ENCODE measurements around the gene ELMO3.

ELMO3 gene

DNA sequence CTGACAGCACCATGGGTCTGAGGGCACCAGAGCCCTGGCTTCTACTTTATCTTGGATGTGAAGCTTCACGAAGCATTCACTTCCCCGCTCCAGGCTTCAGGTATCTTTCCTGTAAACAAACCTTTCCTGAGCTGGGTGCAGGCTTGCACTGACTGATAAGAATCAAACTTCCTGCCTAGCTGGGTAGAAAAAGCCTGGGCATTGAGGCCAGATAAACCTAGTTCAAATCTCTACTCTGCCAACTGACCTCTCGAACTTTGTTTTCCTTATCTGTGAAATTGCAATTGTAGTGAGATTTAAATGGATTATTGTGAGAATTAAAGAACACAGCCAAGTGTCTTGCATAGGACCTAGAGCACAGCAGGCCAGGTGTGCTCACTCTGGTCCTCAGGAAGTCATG lies 25.1 kb downstream of the ELMO3 start:
- no peak for DNase-seq (ENCODE audit: low read depth in 2 of 2)

DNA sequence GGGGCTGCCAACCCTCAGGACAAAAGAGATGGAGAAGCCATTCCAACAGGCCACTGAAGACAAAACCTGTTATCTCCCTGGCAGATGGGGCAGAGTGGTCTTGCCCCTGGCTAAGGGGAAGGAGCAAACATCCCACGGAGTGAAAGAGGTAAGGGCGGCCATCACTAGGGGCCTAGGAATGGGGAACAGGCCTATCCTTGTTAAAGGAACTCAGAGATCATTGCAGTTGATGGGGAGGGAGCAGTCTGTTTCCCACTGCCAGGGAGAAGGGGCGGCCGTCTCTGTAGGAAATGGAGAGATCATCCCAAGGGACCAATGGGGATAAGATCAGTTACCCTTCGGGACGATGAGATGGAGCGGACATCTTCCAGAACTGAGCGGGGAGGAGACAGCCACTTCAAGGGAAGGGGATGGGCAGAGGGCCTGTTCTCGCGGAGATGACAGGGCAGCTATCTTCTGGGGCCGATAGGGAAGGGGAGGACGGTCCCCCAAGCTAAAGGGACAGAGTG lies 27.4 kb downstream of the ELMO3 start:
- no peak for DNase-seq (ENCODE audit: low read depth in 2 of 2)

DNA sequence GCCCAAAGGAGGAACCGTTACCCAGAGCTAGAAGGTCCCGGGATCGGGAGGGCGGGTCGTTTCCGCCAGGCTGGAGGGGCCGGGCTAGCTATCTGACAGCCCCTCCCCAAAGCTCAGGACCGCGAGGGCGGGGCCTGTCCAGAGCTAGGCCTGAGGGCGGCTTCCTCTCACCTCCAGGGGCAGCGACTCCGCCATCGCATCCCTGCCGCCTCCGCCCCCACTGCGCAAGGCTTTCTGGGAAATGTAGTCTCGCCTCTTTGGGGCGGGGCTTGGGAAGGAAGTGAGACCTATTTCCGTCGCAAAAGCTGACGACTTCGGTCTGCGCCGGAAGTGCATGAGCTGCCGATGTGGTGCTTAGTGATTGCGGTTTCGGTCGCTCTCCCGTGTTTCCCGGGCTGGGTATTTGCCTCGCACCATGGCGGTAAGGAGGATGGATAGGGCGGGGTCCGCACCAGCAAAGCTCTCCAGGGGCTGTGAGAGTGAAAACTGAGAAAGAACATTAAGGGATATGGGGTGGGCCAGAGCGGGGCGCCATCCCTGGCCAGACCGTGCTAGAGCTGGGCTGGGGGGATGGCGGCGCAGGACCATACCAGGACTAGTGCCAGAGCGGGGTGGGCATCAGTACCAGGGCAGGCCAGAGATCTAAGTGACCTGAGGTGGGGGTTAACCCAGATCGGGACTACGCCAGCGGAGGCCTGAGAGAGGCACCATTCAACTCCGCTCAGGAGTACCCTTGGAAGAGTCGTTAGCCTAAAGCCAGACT lies 28.1 kb downstream of the ELMO3 start, which contains the start of gene TMEM208:
TMEM208 (plus strand) TSS at position 327 of the 763 bp plus-strand sequence; CDS start at position 416, 89 bp downstream.
- peak; percentile 97 to 99 for DNase-seq (ENCODE audit: low read depth in 2 of 2)

DNA sequence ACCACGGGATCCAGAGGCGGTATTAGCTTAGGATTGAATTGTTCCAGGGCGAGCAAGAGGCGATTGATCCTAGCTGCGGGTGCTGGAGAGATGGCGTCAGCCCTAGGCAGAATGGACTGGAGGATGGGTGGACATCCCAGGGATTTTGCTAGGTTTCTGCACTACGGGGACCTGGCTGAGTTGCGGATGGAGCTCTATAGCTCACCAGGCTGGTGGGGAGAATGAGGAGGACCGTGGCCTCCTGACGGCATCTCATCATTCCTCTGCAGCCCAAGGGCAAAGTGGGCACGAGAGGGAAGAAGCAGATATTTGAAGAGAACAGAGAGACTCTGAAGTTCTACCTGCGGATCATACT lies 28.6 kb downstream of the ELMO3 start:
- no peak for DNase-seq (ENCODE audit: low read depth in 2 of 2)

DNA sequence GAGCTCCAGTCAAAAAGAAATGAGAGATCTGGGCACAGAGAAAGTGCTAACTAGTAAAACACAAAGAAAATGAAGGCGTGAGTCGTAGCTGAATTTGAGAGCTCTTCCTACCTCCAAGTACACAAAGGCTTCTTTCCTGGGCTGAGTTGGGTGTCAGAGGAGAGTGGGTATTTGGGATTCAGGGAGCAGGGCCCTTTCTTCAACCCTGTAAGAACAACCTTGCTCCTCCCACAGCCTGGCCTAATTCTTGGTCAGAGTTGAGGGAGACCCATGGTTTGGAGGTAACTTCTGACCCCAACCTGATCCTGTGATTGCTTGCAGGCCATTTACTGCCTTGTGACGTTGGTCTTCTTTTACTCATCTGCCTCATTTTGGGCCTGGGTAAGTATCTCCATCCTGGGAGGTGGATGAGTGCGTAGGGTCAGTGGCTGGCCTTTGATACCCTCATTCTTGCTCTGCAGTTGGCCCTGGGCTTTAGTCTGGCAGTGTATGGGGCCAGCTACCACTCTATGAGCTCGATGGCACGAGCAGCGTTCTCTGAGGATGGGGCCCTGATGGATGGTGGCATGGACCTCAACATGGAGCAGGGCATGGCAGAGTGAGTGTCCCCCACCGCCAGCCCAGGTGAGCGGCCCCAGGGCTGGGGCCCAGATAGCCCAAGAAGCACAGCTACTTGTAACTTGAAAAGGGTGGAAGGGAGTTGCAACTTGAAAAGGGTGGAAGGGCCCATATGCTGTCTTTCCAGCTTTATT lies 29.3 kb downstream of the ELMO3 start:
- DNase-seq (ENCODE audit: low read depth in 2 of 2): no peak

DNA sequence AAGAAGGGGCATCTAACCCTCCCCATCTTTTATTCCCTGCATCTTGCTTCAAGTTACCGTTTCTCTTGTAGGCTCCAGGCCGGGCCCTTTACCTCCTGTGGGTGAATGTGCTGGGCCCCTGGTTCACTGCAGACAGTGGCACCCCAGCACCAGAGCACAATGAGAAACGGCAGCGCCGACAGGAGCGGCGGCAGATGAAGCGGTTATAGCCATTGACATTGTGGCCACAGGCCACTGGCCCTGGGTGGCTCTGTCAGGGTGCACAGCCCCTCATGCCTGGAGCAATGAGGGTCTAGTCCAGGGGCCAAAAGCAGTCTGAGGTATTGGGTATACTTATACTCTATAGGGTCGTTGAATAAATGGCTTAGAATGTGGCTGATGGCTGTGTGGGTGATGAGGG lies 30.0 kb downstream of the ELMO3 start:
- DNase-seq (ENCODE audit: low read depth in 2 of 2): no peak

DNA sequence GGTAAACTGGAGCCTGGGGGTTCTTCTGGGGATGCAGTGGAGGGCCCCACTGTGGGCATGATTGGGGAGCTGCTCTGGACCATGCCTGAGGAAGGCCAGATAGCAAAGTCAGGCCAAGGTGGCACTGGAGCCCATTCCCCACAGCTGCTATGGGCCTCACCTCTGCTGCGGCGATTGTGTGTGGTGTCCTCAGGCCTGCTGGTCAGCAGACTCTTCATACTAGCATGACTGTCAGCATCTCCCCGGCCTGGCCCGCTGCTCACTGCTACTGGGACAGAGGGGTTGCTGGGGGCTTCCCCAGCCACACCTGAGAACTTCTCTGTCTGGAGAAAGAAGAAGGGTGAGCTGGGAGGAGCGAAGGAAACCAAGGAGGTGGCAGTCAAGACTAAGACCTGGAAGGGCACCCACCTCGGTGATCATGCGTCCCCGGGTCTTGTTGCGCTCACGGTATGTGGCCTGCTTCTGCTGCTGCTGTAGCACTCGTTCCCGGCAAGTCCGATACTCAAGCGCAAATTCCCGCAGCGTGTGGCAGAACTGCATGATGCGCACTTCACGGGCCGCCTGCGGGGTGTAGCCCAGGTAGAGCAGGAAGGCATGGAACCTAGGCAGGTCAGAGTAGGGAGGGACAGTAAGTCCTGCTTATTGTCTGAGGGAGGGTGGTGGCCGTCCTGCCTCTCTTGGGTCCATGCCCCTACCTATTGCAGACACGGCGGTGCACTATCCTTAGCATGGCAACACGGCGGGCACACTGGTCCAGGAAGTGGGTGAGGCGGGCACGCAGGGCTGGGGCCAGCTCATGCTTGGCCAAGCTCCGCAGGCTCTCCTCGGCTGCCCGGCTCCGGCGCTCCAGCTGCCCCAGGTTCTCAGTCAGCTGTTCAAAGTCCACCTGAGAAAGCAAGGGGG lies 31.2 kb downstream of the ELMO3 start:
- DNase-seq (ENCODE audit: low read depth in 2 of 2): no peak

DNA sequence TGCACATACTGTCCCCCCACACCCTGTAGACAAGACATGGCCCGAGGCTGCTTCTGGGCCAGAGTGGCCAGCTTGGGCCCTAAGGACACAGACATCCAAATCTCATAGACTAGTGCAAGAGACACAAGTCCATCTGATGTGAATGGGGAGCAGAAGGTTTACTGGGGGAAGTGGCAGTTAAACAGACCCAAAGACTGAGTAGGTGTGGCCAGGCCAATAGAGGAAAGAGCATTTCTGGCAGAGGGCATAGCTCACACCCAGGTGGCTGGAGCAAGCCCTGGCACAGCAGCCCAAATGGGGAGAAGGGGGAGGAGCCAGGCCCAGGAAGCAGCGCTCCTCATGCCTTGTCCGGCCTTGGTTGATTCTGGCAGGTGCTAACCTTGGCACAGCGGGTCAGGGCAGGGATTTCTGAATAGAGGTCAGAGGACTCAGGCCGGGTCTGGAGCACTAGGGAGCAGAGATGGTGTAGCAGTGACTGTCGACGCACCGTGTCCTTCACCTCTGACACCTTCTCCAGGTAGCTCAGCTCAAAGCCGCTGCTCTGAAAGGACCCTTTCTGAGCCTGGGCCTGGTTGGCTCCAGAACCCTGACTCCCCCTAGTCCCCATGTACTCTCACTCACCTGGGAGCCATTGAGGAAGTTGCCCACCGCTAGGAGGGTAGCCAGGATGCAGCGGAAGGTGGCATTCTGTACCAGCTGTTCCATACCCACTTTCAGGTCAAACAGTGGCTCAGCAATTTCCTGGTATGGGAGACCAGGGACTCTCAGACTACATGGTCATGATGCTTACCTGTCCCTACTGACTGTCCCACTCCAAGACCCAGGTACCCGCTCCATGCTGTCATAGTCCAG lies 32.1 kb downstream of the ELMO3 start:
- DNase-seq (ENCODE audit: low read depth in 2 of 2): no peak

DNA sequence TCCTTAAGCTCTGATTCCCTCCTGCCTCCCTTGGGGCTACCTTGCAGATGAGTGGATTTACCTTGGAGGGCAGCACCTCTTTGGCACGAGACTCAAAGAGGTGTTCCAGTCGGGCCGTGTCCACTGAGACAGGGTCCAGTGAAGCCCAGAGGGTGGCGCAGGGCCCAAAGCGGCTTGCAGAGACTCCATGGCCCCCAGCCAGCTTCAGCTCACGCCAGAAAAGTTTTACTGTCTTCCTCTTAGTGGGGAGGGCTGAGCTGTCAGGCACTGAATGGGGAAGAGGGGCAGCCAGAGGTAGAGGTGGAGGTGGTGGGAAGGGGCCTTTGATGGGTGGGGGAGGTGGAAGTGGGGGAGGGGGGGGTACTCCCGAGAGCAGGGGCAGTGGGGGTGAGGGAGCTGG lies 34.7 kb downstream of the ELMO3 start:
- no peak for DNase-seq (ENCODE audit: low read depth in 2 of 2)

DNA sequence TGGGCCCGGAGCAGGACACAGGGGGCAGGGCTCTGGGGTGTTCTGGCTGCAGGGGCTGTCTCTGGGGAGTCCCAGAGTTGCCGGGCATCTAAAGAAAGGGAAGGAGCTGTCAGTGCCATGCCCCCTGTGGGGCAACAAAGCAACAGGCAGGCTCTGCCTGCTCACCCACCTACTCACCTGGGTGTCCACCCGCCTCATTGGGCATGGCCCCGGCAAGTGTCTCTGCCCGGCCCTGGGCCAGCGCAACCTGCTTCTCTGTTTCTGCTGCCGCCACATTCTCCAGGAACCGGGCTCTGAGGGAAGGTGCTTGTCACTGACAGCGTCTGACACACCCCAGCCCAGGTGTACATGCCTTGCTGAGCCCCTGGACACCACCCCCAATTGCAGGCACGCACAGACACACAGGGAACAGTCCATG lies 35.3 kb downstream of the ELMO3 start:
- no peak for DNase-seq (ENCODE audit: low read depth in 2 of 2)

DNA sequence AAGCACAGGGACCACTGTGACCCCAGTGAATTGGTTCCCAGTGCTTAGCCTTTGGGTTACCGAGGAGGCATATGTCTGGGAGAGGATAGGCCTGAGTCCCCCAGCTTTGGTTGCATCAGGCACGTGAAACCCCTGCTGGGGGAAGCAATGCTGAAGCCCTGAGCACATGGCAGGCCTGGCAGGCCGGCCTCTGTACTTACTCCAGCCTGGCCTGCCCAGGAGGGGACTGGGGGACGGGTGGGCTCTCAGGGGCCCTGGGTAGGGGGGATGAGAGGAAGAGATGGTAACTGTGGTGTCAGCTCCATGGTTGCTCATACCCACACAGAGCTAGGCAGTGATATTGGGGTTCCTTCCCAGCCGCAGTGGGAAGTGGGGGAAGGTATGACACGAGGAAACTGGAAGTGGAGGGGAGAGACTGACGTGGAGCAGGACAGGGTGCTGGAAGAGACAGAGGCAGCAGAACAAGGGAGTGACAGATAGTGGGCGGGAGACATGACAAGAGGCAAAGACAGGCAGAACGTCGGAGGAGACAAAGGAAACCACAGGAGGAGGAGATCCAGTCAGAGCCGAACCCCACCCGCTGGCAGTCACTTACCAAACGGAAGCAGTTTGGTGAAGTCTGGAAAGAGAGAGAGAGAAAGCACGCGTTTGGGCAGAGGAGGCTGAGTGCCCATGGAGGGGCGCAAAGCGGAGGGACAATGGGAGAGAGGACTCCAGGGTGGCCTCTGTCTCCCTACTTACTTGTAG lies 37.1 kb downstream of the ELMO3 start:
- peak in 1 of 2 donors; percentile 19 for DNase-seq (ENCODE audit: low read depth in 2 of 2)

DNA sequence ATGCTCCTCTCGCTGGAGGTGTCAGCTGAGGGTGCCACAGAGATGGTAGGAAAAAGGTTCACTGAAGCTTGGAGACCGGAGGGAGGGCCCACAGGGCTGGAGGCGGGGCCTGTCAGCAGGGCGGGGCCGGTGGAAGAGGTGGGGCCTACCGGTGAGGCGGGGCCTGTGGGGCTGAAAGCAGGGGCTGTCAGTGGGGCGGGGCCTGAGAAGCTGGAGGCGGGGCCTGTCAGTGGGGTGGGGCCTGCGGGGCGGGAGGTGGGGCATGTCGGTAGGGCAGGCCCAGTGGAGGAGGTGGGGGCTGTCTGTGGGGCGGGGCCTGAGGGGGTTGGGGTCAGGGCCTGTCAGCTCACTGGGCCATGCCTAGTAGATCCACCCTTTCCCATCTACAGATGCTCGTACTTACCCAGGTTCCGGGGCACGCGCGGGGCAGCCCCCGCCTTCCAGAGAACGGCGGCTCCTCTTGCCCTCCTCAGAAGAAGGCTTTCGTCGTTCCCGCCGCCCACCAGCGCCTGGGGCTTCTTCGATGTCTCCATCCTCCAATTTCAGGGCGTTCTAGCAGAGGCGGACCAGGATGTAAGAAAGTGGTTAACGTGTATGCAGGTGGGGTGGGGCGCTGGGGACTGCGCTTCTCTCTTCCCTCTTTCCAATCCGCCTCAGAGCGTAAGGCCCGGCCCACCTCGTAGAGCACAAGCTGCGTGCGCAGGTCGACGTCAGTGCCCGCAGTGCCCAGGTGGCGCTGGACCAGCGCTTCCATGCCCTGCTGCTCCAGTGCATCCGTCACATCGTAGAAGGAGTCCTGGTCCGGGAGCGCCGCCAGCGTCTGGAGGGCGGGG lies 37.8 kb downstream of the ELMO3 start:
- DNase-seq (ENCODE audit: low read depth in 2 of 2): peak; percentile 84 to 86

DNA sequence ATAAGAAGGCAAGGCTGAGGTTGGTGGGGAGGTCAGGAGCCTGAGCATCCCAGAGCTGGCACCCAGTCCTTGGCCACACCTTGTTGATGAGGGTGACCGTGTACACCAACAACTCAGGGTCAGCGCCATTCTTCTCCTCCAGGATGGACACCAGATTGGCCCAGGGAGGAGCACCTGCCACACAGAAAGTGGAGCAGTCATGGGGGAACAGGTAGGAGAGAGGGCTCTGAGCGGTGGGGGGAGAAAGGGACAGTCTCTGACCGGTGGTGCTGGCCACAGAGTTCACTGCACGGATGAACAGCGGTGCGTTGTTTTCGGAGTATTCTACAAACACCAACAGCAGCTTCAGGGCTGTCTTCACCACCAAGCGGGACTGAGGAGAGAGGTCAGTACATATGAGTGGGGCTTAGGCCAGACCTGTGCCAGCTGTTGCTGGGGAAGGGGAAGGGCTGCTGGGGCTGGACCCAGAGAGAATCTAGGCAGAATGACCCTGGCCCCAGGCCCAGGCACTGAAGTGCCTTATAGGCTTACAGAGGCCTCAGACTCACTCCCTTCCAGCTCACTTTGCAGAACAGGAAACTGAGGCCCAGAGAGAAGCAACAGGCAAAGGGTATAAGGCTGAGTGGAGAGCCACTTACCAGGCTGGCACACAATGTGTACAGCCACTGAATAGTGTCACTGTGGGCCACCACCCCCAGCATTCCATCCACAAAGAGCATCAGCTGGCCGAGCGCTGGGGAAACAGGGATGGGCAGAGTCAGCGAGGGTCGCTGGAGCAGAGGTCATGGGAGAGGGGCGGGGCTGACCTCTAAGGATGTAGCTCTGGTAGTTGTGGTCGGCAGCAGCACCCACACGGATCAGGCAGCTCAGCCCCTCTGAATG lies 38.7 kb downstream of the ELMO3 start:
- no peak for DNase-seq (ENCODE audit: low read depth in 2 of 2)

DNA sequence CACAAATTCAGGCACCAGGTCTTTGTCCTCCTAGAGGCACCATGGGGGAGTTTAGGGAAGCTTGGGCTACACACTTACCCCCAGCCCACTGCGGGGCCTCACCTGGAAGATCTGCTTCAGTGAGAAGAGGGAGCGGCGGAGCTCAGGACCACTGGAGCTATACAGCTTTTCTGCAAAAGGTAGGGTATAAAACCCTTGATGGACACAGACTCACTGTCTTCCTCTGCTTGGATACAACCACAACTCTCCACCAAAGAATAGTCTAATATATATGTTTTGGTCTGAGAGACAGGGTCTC lies 39.3 kb downstream of the ELMO3 start:
- no peak for DNase-seq (ENCODE audit: low read depth in 2 of 2)

DNA sequence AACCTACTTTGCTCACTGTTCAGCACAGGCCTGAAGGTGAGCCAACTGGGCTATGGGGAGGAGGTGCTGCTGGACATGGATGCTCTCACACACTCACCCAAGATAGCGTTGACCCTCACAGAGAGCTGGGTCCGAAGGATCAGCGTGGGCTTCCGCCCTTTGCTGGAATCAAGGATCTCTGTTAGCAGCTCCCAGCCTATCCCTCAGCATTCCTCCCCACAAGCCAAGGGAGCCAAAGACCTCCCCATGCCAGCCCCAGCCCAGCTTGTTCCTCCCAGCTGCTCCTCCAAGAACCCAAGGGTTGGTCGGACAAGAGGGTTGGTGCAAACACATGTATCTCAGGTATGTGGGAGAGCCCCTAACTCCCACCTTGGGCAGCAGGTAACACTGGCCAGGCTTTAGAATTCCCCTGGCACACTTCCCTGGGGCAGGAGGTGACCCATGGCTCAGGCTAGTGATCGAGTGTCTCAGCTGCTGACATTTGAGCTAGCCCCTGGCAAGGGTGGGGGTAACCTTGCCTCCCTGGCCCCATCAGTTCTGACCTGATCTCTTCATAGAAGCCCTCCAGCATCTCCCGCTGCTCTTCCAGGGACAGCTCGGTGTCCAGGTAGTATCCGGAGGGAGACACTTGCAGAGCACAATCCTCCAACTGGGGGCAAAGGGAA lies 40.0 kb downstream of the ELMO3 start:
- no peak for DNase-seq (ENCODE audit: low read depth in 2 of 2)

DNA sequence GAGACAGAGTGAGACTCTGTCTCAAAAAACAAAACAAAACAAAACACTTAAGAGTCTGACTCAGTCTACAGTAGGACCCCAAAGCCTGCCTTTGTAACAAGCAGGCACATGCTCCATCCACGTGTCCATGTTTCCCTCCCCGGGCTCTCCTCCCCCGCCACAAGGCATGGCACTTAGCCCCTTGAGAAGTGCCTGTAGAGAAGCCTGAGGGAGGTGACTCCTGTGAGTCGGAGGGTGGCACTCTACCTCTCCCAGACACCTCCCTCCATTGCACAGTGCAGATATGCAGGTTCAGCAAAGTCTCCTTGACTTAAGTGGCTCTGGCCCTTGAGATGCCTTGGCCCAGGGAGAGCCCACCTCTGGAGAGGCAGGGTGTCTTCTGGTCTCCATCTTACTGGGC lies 41.6 kb downstream of the ELMO3 start:
- DNase-seq (ENCODE audit: low read depth in 2 of 2): no peak

DNA sequence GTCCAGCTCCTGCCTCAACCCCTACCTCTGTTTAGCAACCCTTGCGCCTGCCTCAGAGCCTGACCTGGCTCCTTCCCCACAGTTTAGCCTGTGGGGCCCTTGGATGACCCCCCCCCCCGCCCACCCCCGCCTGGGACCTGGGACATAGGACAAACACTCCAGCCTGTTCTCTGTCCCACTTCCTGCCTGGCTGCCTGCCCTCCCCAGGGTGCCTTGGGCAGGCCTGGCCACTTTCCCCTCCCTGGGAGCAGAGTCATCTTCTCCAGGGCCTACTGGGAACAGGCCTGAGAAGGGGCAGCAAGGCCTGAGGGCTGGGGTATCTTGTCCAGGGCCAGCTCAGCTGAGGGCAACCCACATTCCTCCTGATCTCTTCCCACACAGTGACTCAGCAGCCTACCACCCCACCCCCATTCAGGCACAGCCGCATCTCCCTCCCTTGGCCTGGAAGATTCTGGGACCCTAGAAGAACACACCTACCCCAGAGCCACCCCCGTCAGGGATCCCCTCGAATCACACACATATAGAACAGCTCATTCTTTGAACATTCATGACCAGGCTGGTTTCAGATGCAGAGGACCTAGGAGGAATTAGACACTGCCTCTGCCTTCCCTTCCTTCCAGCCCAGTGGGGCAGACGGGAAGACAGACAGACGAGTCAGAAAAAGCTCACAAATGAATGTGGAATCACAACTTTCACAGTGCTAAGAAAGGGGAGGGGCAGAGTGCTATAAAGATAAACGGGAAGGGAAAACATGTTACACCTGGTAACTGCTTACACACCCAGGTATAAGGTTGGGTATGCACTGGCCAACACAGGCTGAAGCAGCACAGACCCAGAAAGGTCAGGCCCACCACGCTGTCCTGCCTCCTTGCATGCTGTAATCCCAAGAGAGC lies 42.3 kb downstream of the ELMO3 start:
- no peak for DNase-seq (ENCODE audit: low read depth in 2 of 2)

Data from stimulated activated CD4-positive, alpha-beta T cell treated with anti-CD3 and anti-CD28 coated beads, Interleukin-15, amount 100 ng/mL, for 48 hours (primary cell).